C4-2B (cell line): Measurements from ENCODE around the gene SLC7A8.

Experiments used
- ZFX ChIP-seq: fragments of 450-650 bp; IDR thresholded peaks from 2 replicates; pipeline ENCODE4 v1.6.1; 2017
- TF ChIP-seq, protein P1 (sequence below): fragments of 450-650 bp; conservative IDR thresholded peaks from 2 replicates; pipeline ENCODE4 v1.5.1; 2017; ENCODE audit warnings: mild to moderate bottlenecking

DNA sequence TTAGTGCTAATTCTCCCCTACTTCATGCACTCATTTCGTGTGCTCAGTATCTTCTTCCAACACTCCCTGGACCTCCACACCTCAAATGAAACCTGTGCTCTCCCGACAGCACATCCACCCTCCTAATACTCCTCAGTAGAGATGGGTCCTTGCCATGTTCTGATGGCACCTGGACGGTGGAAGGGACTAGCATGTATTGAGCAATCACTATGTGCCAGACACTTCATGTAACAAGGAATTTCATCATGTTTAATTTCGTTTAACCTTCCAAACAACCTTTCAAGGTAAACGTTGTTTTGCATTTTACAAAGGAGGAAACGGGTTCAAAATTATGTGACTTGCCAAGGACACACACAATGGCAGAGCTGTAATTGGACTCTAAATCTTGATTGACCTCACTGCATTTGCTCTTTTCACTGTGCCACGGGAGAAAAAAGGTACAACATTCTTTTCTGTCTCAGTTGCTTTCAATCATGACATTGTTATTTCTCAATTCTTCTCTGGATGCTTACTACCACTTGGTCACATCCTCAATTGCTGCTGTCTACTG is 12.2 kb upstream of the SLC7A8 start:
- TF ChIP-seq, protein P1, sequence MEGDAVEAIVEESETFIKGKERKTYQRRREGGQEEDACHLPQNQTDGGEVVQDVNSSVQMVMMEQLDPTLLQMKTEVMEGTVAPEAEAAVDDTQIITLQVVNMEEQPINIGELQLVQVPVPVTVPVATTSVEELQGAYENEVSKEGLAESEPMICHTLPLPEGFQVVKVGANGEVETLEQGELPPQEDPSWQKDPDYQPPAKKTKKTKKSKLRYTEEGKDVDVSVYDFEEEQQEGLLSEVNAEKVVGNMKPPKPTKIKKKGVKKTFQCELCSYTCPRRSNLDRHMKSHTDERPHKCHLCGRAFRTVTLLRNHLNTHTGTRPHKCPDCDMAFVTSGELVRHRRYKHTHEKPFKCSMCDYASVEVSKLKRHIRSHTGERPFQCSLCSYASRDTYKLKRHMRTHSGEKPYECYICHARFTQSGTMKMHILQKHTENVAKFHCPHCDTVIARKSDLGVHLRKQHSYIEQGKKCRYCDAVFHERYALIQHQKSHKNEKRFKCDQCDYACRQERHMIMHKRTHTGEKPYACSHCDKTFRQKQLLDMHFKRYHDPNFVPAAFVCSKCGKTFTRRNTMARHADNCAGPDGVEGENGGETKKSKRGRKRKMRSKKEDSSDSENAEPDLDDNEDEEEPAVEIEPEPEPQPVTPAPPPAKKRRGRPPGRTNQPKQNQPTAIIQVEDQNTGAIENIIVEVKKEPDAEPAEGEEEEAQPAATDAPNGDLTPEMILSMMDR, result no peak
- no peak for TF ChIP-seq ZFX
